PC-3 (cell line): ENCODE data around the gene CDK5RAP3.

Experiments used
- EZH2 ChIP-seq: fragments of 300-600 bp; sonication (generic); IDR thresholded peaks from one replicate; pipeline ENCODE4 v1.6.1; 2017; ENCODE audit warnings: antibody characterized with exemption, mild to moderate bottlenecking, low read length; ENCODE audit not compliant: unreplicated experiment
- EZH2phosphoT487 ChIP-seq: fragments of 300-600 bp; sonication (generic); IDR thresholded peaks from 2 replicates; pipeline ENCODE4 v1.6.1; 2018; ENCODE audit warnings: mild to moderate bottlenecking, antibody characterized with exemption, low read length, borderline replicate concordance
- TF ChIP-seq, protein P1 (sequence below): fragments of 300-600 bp; sonication (generic); conservative IDR thresholded peaks from 2 replicates; pipeline ENCODE4 v1.5.1; 2017; ENCODE audit warnings: antibody characterized with exemption, low read depth, mild to moderate bottlenecking, low read length

DNA sequence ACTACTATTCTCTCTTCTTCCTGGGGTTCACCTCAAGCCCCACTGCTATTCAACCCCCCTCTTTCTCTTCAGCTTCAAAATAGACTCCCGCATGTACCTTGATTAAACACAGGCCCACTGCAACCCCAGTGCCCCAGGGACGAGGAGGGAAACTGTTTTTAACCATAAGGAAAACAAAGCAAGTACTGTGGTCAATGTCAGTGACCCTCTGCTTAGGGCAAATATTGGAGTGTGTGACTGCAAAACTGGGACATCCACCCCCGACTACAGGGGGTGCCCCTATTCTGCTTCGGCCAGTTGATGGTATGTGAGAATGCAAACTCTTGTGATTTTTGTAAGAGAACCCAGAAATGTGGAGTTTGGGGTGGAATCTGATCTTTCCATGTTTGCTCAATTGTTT, 39.1 kb upstream of the CDK5RAP3 start:
- TF ChIP-seq, protein P1, sequence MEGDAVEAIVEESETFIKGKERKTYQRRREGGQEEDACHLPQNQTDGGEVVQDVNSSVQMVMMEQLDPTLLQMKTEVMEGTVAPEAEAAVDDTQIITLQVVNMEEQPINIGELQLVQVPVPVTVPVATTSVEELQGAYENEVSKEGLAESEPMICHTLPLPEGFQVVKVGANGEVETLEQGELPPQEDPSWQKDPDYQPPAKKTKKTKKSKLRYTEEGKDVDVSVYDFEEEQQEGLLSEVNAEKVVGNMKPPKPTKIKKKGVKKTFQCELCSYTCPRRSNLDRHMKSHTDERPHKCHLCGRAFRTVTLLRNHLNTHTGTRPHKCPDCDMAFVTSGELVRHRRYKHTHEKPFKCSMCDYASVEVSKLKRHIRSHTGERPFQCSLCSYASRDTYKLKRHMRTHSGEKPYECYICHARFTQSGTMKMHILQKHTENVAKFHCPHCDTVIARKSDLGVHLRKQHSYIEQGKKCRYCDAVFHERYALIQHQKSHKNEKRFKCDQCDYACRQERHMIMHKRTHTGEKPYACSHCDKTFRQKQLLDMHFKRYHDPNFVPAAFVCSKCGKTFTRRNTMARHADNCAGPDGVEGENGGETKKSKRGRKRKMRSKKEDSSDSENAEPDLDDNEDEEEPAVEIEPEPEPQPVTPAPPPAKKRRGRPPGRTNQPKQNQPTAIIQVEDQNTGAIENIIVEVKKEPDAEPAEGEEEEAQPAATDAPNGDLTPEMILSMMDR: no peak
- TF ChIP-seq EZH2phosphoT487: no peak
- TF ChIP-seq EZH2: no peak
